Hepatocyte (in vitro differentiated cells): ENCODE results near the gene STK11IP. TPM values are rescaled to one million over a fixed set of nuclear protein-coding genes. Genes with fewer than 3 reads are reported as not detected.

Experiments used
- DNase-seq: peaks from one replicate; pipeline ENCODE4 v3.0.0-alpha.2; 2016; ENCODE audit warnings: low spot score
- H2AFZ ChIP-seq: fragments of 200-600 bp; sonication (generic); 2 replicates; pipeline ENCODE4 v1.6.0; 2016; ENCODE audit warnings: antibody characterized with exemption, mild to moderate bottlenecking
- H3K27ac ChIP-seq: fragments of 200-600 bp; sonication (generic); 2 replicates; pipeline ENCODE4 v1.5.1; 2016; ENCODE audit warnings: mild to moderate bottlenecking
- H3K27me3 ChIP-seq: fragments of 200-600 bp; sonication (generic); 2 replicates; pipeline ENCODE4 v1.6.1; 2016
- H3K36me3 ChIP-seq: fragments of 200-600 bp; sonication (generic); replicated peaks from 2 replicates; pipeline ENCODE4 v1.5.1; 2016; ENCODE audit warnings: low read depth; ENCODE audit not compliant: insufficient read depth
- H3K4me1 ChIP-seq: fragments of 200-600 bp; sonication (generic); 2 replicates; pipeline ENCODE4 v1.5.1; 2016; ENCODE audit warnings: mild to moderate bottlenecking, moderate library complexity; ENCODE audit not compliant: insufficient read depth
- H3K4me2 ChIP-seq: fragments of 200-600 bp; sonication (generic); 2 replicates; pipeline ENCODE4 v1.6.0; 2016
- H3K4me3 ChIP-seq: fragments of 200-600 bp; sonication (generic); 2 replicates; pipeline ENCODE4 v1.5.1; 2016; ENCODE audit warnings: mild to moderate bottlenecking
- H3K79me2 ChIP-seq: fragments of 200-600 bp; sonication (generic); 2 replicates; pipeline ENCODE4 v1.6.0; 2017; ENCODE audit warnings: mild to moderate bottlenecking
- H3K9me2 ChIP-seq: fragments of 200-600 bp; sonication (generic); replicated peaks from 2 replicates; pipeline ENCODE4 v1.6.0; 2017; ENCODE audit warnings: mild to moderate bottlenecking; ENCODE audit not compliant: insufficient read depth
- H3K9me3 ChIP-seq: fragments of 200-600 bp; sonication (generic); 2 replicates; pipeline ENCODE4 v1.5.1; 2016; ENCODE audit warnings: low read depth, mild to moderate bottlenecking
- H4K20me1 ChIP-seq: fragments of 200-600 bp; sonication (generic); 2 replicates; pipeline ENCODE4 v1.6.0; 2016; ENCODE audit warnings: mild to moderate bottlenecking; ENCODE audit not compliant: insufficient read depth, poor library complexity, severe bottlenecking
- EZH2 ChIP-seq: fragments of 200-600 bp; sonication (generic); IDR thresholded peaks from 2 replicates; pipeline ENCODE4 v1.6.1; 2016; ENCODE audit warnings: antibody characterized with exemption, mild to moderate bottlenecking, borderline replicate concordance
- EZH2phosphoT487 ChIP-seq: fragments of 200-600 bp; sonication (generic); IDR thresholded peaks from one replicate; pipeline ENCODE4 v1.6.1; 2018; ENCODE audit warnings: antibody characterized with exemption, mild to moderate bottlenecking, low read depth, moderate library complexity; ENCODE audit not compliant: unreplicated experiment, severe bottlenecking
- WGBS: methylation state at CpG from one replicate; pipeline ENCODE4 v1.1.6; 2016; ENCODE audit warnings: low lambda C conversion rate; ENCODE audit errors: missing lambda C conversion rate; 5-methylcytosine and 5-hydroxymethylcytosine counted together
- polyA plus RNA-seq: library from polyadenylated mRNA; unstranded; fragments of >200 nt; fragmentation: Nextera tagmentation; extraction: Ambion mirVana; gene quantifications from 2 replicates; pipeline ENCODE4 v1.2.1, GENCODE V29; 2016
- total RNA-seq: library from RNA; depleted of rRNA; stranded (reverse); fragments of >200 nt; gene quantifications from 2 replicates; pipeline ENCODE4 v1.2.3, GENCODE V29; 2014
- TF ChIP-seq, protein P1 (sequence below): fragments of 200-600 bp; sonication (generic); IDR thresholded peaks from 2 replicates; pipeline ENCODE4 v1.5.1; 2016; ENCODE audit warnings: antibody characterized with exemption, mild to moderate bottlenecking; ENCODE audit not compliant: poor library complexity

The STK11IP gene
- total and polyA plus RNA-seq, 2 experiments from 2014 or later, result 16.7 to 17.6 TPM

DNA sequence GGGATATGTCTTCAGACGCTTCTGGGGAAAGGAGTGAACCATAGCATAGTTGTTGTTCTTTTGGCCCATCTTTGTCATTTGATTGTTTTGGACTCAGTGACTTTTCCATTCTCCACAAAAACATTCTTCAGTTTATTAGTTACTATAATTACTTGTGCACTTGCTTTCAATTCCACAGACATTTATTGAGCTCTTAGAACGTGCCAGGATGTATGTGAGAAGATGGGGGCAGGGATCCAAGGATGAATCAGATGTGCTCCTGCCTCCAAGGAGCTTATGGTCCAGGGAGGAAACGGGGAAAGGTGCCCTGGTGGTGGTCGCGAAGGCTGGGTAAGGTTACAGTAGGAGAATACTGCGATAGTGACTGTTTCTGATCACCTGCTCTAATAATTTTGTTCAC is 22.9 kb downstream of the STK11IP start:
- Histone ChIP-seq H3K4me2 (no peak overlapping the region), H3K27me3 (no peaks in the 10 kb centered on the region), H3K4me1 (no peaks in the 10 kb centered on the region), H3K9me3 (no peaks in the 10 kb centered on the region), H3K4me3 (no peak overlapping the region), H2AFZ (no peak overlapping the region), H3K9me2 (no peaks in the 10 kb centered on the region), H4K20me1 (no peaks in the 10 kb centered on the region), H3K79me2 (no peaks in the 10 kb centered on the region), H3K36me3 (no peaks in the 10 kb centered on the region), H3K27ac (no peak overlapping the region)
- no peak for DNase-seq
- 85% methylated on average over 6 of the region's 6 CpGs for WGBS
- TF ChIP-seq, protein P1, sequence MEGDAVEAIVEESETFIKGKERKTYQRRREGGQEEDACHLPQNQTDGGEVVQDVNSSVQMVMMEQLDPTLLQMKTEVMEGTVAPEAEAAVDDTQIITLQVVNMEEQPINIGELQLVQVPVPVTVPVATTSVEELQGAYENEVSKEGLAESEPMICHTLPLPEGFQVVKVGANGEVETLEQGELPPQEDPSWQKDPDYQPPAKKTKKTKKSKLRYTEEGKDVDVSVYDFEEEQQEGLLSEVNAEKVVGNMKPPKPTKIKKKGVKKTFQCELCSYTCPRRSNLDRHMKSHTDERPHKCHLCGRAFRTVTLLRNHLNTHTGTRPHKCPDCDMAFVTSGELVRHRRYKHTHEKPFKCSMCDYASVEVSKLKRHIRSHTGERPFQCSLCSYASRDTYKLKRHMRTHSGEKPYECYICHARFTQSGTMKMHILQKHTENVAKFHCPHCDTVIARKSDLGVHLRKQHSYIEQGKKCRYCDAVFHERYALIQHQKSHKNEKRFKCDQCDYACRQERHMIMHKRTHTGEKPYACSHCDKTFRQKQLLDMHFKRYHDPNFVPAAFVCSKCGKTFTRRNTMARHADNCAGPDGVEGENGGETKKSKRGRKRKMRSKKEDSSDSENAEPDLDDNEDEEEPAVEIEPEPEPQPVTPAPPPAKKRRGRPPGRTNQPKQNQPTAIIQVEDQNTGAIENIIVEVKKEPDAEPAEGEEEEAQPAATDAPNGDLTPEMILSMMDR, result no peak
- TF ChIP-seq EZH2phosphoT487 (no peak), EZH2 (no peak)

DNA sequence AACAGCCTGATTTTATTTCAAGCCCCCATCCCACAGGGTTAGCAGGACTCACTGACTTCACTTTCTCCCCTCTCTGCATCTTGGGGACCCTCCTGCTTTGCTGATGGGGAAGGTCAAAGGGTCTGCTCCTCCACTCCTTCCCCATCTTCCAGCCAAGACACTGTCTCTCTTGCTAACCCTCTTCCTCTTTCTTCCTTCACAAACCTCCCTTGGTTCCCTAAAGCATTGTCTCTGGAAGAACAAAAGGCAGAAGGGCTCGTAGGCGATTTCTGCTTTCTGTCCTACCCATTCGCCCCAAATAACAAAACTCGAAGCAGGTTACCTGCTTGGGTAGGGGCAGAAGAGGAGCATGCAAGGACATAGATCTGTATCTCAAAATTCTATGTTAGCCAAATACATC is 24.3 kb downstream of the STK11IP start:
- Histone ChIP-seq H2AFZ (no peak overlapping the region), H3K27me3 (no peaks in the 10 kb centered on the region)

DNA sequence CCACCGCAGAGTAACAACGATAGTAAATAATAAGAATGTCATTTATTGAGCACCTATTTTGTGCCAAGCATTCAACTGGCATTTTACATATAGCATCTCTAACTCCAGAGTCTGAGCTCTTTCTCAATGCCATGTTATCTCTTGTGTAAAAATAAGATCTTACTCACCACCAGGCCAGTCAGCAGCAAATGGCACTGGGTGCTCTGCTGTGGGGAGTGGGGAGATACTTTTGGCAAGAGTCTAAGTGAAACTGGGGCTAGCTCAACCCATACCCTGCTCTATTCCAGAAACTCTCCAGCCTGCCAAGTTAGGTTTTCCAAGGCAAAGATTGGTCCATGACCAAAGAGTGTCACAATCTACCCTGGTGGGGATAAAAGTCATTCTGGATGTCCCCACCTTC is 24.8 kb downstream of the STK11IP start:
- no peak overlapping the region for H3K27ac ChIP-seq
- no peak for TF ChIP-seq EZH2phosphoT487
- TF ChIP-seq, protein P1, result no peak
- no peak for TF ChIP-seq EZH2
- H3K27me3 ChIP-seq, result no peaks in the 10 kb centered on the region
- no peak overlapping the region for H3K4me3 ChIP-seq
- H3K9me2 ChIP-seq, result no peaks in the 10 kb centered on the region
- no peaks in the 10 kb centered on the region for H4K20me1 ChIP-seq
- no peak for DNase-seq
- H3K79me2 ChIP-seq, result no peaks in the 10 kb centered on the region
- H2AFZ ChIP-seq, result no peak overlapping the region
- H3K9me3 ChIP-seq, result no peaks in the 10 kb centered on the region
- no peaks in the 10 kb centered on the region for H3K4me1 ChIP-seq
- WGBS, result 96% methylated on average over 2 of the region's 2 CpGs
- H3K4me2 ChIP-seq, result no peak overlapping the region
- H3K36me3 ChIP-seq, result no peaks in the 10 kb centered on the region

More for the DNA sequence above, 24.3 kb downstream of the STK11IP start:
- DNase-seq, result no peak
- no peak overlapping the region for H3K27ac ChIP-seq
- no peaks in the 10 kb centered on the region for H4K20me1 ChIP-seq
- H3K79me2 ChIP-seq, result no peaks in the 10 kb centered on the region
- H3K4me1 ChIP-seq, result no peaks in the 10 kb centered on the region
- H3K36me3 ChIP-seq, result no peaks in the 10 kb centered on the region
- H3K4me3 ChIP-seq, result no peak overlapping the region
- 84% methylated on average over 4 of the region's 4 CpGs for WGBS
- H3K9me3 ChIP-seq, result no peaks in the 10 kb centered on the region
- TF ChIP-seq, protein P1, result no peak
- TF ChIP-seq EZH2 (no peak), EZH2phosphoT487 (no peak)
- no peaks in the 10 kb centered on the region for H3K9me2 ChIP-seq
- H3K4me2 ChIP-seq, result no peak overlapping the region

DNA sequence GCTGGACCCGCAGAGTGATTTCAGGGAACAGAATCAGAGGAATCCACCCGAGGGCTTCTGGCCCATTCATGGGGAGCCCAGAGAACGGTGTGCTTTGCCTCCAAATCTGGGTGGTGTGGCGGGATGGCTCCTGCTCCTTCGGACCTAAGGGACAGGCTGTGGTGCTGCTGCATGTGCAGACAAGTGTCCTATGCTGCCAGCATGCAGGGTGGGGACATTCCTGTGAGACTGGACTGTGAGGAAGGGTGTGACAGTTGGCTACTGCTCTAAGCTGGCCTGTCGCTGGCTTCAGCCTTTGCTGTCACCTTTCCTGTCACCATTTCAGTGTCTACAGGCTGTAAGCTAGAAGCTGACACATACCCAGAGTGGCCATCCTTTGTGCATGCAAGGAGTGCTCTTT is 26.9 kb downstream of the STK11IP start:
- H3K4me2 ChIP-seq, result no peak overlapping the region
- H3K9me3 ChIP-seq, result no peaks in the 10 kb centered on the region
- H3K27me3 ChIP-seq, result no peaks in the 10 kb centered on the region
- TF ChIP-seq EZH2 (no peak), EZH2phosphoT487 (no peak)
- TF ChIP-seq, protein P1, result no peak
- H3K36me3 ChIP-seq, result no peaks in the 10 kb centered on the region
- no peak overlapping the region for H3K4me3 ChIP-seq
- no peak overlapping the region for H3K27ac ChIP-seq
- no peaks in the 10 kb centered on the region for H3K9me2 ChIP-seq
- no peaks in the 10 kb centered on the region for H3K79me2 ChIP-seq
- peaks cover 7% of the 10 kb centered on the region for H3K4me1 ChIP-seq
- no peaks in the 10 kb centered on the region for H4K20me1 ChIP-seq
- no peak for DNase-seq
- no peak overlapping the region for H2AFZ ChIP-seq
- 90% methylated on average over 6 of the region's 6 CpGs for WGBS
